Effector CD4-positive, alpha-beta T cell (primary cell): Measurements from ENCODE around the gene EXOC4.

Source experiments
- DNase-seq: peaks from one replicate; pipeline ENCODE4 v3.0.0-alpha.2; 2020

Gene EXOC4

GRCh38 chr7:133724148-133724547 is 471.3 kb downstream of the EXOC4 start:
- no peak for DNase-seq

GRCh38 chr7:133724694-133725093 is 471.8 kb downstream of the EXOC4 start:
- no peak for DNase-seq

- DNase-seq: no peak
These were observed 474.8 kb downstream of the EXOC4 start for GRCh38 chr7:133727476-133728214.

GRCh38 chr7:133730360-133730759 is 477.5 kb downstream of the EXOC4 start:
- DNase-seq: no peak

- no peak for DNase-seq
These were observed 480.5 kb downstream of the EXOC4 start for GRCh38 chr7:133733401-133733800.

GRCh38 chr7:133735222-133735621 is 482.3 kb downstream of the EXOC4 start:
- no peak for DNase-seq

- DNase-seq: no peak
These were observed 486.9 kb downstream of the EXOC4 start for GRCh38 chr7:133739817-133740216.

- no peak for DNase-seq
These were observed 488.2 kb downstream of the EXOC4 start for GRCh38 chr7:133741078-133741477.

GRCh38 chr7:133741703-133742102 is 488.8 kb downstream of the EXOC4 start:
- DNase-seq: no peak

GRCh38 chr7:133742709-133743538 is 490.0 kb downstream of the EXOC4 start:
- no peak for DNase-seq

- DNase-seq: no peak
These were observed 491.6 kb downstream of the EXOC4 start for GRCh38 chr7:133744451-133744850.

- DNase-seq: no peak
These were observed 493.4 kb downstream of the EXOC4 start for GRCh38 chr7:133746305-133746704.

GRCh38 chr7:133746847-133747246 is 494.0 kb downstream of the EXOC4 start:
- DNase-seq: no peak

- no peak for DNase-seq
These were observed 495.8 kb downstream of the EXOC4 start for GRCh38 chr7:133748443-133749407.

GRCh38 chr7:133750287-133750686 is 497.4 kb downstream of the EXOC4 start:
- DNase-seq: no peak

- DNase-seq: no peak
These were observed 498.2 kb downstream of the EXOC4 start for GRCh38 chr7:133751079-133751478.

- no peak for DNase-seq
These were observed 500.6 kb downstream of the EXOC4 start for GRCh38 chr7:133753513-133753912.

GRCh38 chr7:133754708-133755107 is 501.8 kb downstream of the EXOC4 start:
- no peak for DNase-seq

GRCh38 chr7:133755901-133756300 is 503.0 kb downstream of the EXOC4 start:
- DNase-seq: no peak

GRCh38 chr7:133761443-133761842 is 508.6 kb downstream of the EXOC4 start:
- DNase-seq: no peak

GRCh38 chr7:133763076-133763640 is 510.3 kb downstream of the EXOC4 start:
- DNase-seq: no peak

GRCh38 chr7:133769668-133770067 is 516.8 kb downstream of the EXOC4 start:
- DNase-seq: no peak
